H1 (cell line): ENCODE measurements around the gene NME4. TPM values are rescaled to one million over a fixed set of nuclear protein-coding genes. Genes with fewer than 3 reads are reported as not detected.
A peak's percentile ranks its signal among the peaks of the same experiment; 100 is the strongest.

ENCODE experiments used
- CTCF ChIA-PET: fragments of 300-600 bp; sonication (Branson Sonifier 250); formaldehyde crosslinking; loops from one replicate; lab custom pipeline; 2021; ENCODE audit not compliant: partially characterized antibody; lab: Charles Lee
- POLR2A ChIA-PET: fragments of 300-600 bp; sonication (Branson Sonifier 250); formaldehyde crosslinking; loops from one replicate; lab custom pipeline; 2021; ENCODE audit warnings: inconsistent platforms; ENCODE audit not compliant: partially characterized antibody; lab: Charles Lee
- DNase-seq, 2 experiments: peaks; one replicate each; pipeline versions ENCODE4 v3.0.0 to v3.0.0-alpha.2; 2010 to 2022; ENCODE audit warnings: low spot score in 2 of 2, low read depth in 1 of 2, mixed read lengths in 1 of 2
- FAIRE-seq: peaks from 2 replicates; lab custom pipeline; 2011; peaks lifted over from hg19 to GRCh38; lab: Jason Lieb, UNC
- H2AFZ ChIP-seq: 2 replicates; pipeline ENCODE4 v1.8.1; 2012; ENCODE audit warnings: low read length, inconsistent platforms
- H2AK5ac ChIP-seq: 2 replicates; pipeline ENCODE4 v1.6.1; 2013; ENCODE audit warnings: low read depth, low read length
- H2BK120ac ChIP-seq: replicated peaks from 2 replicates; pipeline ENCODE3; 2013; ENCODE audit warnings: low read depth, low read length, inconsistent platforms
- H2BK12ac ChIP-seq: 2 replicates; pipeline ENCODE4 v1.6.1; 2013; ENCODE audit warnings: low read depth, low read length
- H2BK15ac ChIP-seq: 2 replicates; pipeline ENCODE4 v1.6.1; 2013; ENCODE audit warnings: low read length
- H2BK20ac ChIP-seq: 2 replicates; pipeline ENCODE4 v1.6.1; 2013; ENCODE audit warnings: low read length
- H2BK5ac ChIP-seq: 2 replicates; pipeline ENCODE4 v1.6.1; 2013; ENCODE audit warnings: low read depth, low read length
- H3K14ac ChIP-seq: 2 replicates; pipeline ENCODE4 v1.6.1; 2013; ENCODE audit warnings: inconsistent platforms; ENCODE audit not compliant: insufficient read length
- H3K18ac ChIP-seq: 2 replicates; pipeline ENCODE4 v1.6.1; 2013; ENCODE audit warnings: low read length; ENCODE audit errors: extremely low read depth
- H3K23ac ChIP-seq: 2 replicates; pipeline ENCODE4 v1.6.1; 2013; ENCODE audit warnings: inconsistent platforms; ENCODE audit not compliant: insufficient read length
- H3K23me2 ChIP-seq: 2 replicates; pipeline ENCODE4 v1.6.1; 2013; ENCODE audit warnings: low read depth, low read length
- H3K27ac ChIP-seq: 2 replicates; pipeline ENCODE4 v1.6.1; 2011; ENCODE audit warnings: low read depth, low read length, inconsistent platforms
- H3K27me3 ChIP-seq, 4 experiments: replicated peaks in 1 of 4; 1 replicate in 1 of 4; 2 replicates in 3 of 4; pipeline versions ENCODE4 v1.6.1 to v1.8.1; 2011 to 2013; ENCODE audit warnings: low read length in 3 of 4, mild to moderate bottlenecking in 3 of 4, inconsistent platforms in 2 of 4, mixed read lengths in 2 of 4, moderate library complexity in 1 of 4; ENCODE audit not compliant: control insufficient read depth in 3 of 4, insufficient read depth in 3 of 4; ENCODE audit errors: extremely low read depth in 1 of 4
- H3K36me3 ChIP-seq, 4 experiments: 2 replicates each; pipeline versions ENCODE4 v1.6.1 to v1.8.1; 2011 to 2013; ENCODE audit warnings: mild to moderate bottlenecking in 4 of 4, low read length in 3 of 4, moderate library complexity in 2 of 4, control low read depth in 1 of 4, inconsistent platforms in 1 of 4; ENCODE audit not compliant: insufficient read depth in 4 of 4, control insufficient read depth in 2 of 4
- H3K4ac ChIP-seq: replicated peaks from 2 replicates; pipeline ENCODE3; 2013; ENCODE audit warnings: low read length, low read depth, mixed read lengths, inconsistent platforms; ENCODE audit not compliant: insufficient read length
- H3K4me1 ChIP-seq, 4 experiments: replicated peaks in 1 of 4; 1 replicate in 1 of 4; 2 replicates in 3 of 4; pipeline versions ENCODE4 v1.6.1 to v1.8.1; 2011 to 2013; ENCODE audit warnings: low read length in 3 of 4, inconsistent platforms in 2 of 4, mixed read lengths in 1 of 4; ENCODE audit not compliant: insufficient read depth in 4 of 4, control insufficient read depth in 3 of 4
- H3K4me2 ChIP-seq, 2 experiments: 2 replicates each; pipeline versions ENCODE4 v1.6.1 to v1.8.1; 2011 to 2013; ENCODE audit warnings: low read depth in 2 of 2, low read length in 2 of 2, control low read depth in 1 of 2, inconsistent platforms in 1 of 2, mild to moderate bottlenecking in 1 of 2; ENCODE audit not compliant: insufficient read depth in 1 of 2
- H3K4me3 ChIP-seq, 4 experiments: fragments of 200-600, 300-600 bp in 1 of 4; sonication (generic), shearing (Covaris generic), sonication (Bioruptor Twin) in 1 of 4; 2 replicates each; pipeline versions ENCODE4 v1.5.1 to v1.8.1; 2011 to 2016; ENCODE audit warnings: low read length in 4 of 4, low read depth in 3 of 4, control low read depth in 2 of 4, inconsistent platforms in 2 of 4, mild to moderate bottlenecking in 2 of 4, mixed read lengths in 1 of 4, moderate library complexity in 1 of 4; ENCODE audit not compliant: insufficient read depth in 2 of 4; ENCODE audit errors: extremely low read depth in 1 of 4
- H3K56ac ChIP-seq: replicated peaks from 2 replicates; pipeline ENCODE3; 2013; ENCODE audit warnings: low read depth, mild to moderate bottlenecking, mixed read lengths, low read length, inconsistent platforms; ENCODE audit not compliant: insufficient read length
- H3K79me1 ChIP-seq: 2 replicates; pipeline ENCODE4 v1.6.1; 2013; ENCODE audit warnings: low read depth, low read length, control low read depth
- H3K79me2 ChIP-seq, 2 experiments: 2 replicates each; pipeline versions ENCODE4 v1.6.1 to v1.8.1; 2012 to 2013; ENCODE audit warnings: low read length in 2 of 2, mild to moderate bottlenecking in 2 of 2, inconsistent platforms in 1 of 2; ENCODE audit not compliant: insufficient read depth in 2 of 2, control insufficient read depth in 1 of 2
- H3K9ac ChIP-seq, 4 experiments: replicated peaks in 1 of 4; 1 replicate in 1 of 4; 2 replicates in 3 of 4; pipeline versions ENCODE4 v1.6.1 to v1.8.1; 2011 to 2013; ENCODE audit warnings: low read depth in 3 of 4, low read length in 3 of 4, control low read depth in 2 of 4, mild to moderate bottlenecking in 2 of 4, moderate library complexity in 2 of 4, inconsistent platforms in 1 of 4; ENCODE audit errors: extremely low read depth in 1 of 4
- H3K9me3 ChIP-seq, 2 experiments: 2 replicates each; pipeline versions ENCODE4 v1.6.1 to v1.8.1; 2012 to 2013; ENCODE audit warnings: mild to moderate bottlenecking in 2 of 2, moderate library complexity in 2 of 2, control low read depth in 1 of 2, inconsistent platforms in 1 of 2, low read depth in 1 of 2, low read length in 1 of 2, mixed read lengths in 1 of 2; ENCODE audit not compliant: insufficient read depth in 2 of 2
- H4K20me1 ChIP-seq, 2 experiments: replicated peaks in 1 of 2; 2 replicates each; pipeline versions ENCODE3 to v1.8.1; 2011 to 2013; ENCODE audit warnings: inconsistent platforms in 2 of 2, low read length in 2 of 2, mild to moderate bottlenecking in 1 of 2; ENCODE audit not compliant: insufficient read depth in 2 of 2, control insufficient read depth in 1 of 2
- H4K5ac ChIP-seq: 2 replicates; pipeline ENCODE4 v1.6.1; 2013; ENCODE audit warnings: low read length, low read depth, mixed read lengths, inconsistent platforms; ENCODE audit not compliant: insufficient read length
- H4K8ac ChIP-seq: 2 replicates; pipeline ENCODE4 v1.8.0; 2013; ENCODE audit warnings: mild to moderate bottlenecking, moderate library complexity, low read length, inconsistent platforms; ENCODE audit not compliant: insufficient read depth; ENCODE audit errors: extremely low read depth
- H4K91ac ChIP-seq: replicated peaks from 2 replicates; pipeline ENCODE3; 2013; ENCODE audit warnings: low read length, mixed read lengths, inconsistent platforms; ENCODE audit not compliant: insufficient read length
- CEBPB ChIP-seq: IDR thresholded peaks from 2 replicates; pipeline ENCODE4 v1.6.1; 2012; ENCODE audit warnings: low read depth, low read length
- GABPA ChIP-seq: IDR thresholded peaks from 2 replicates; pipeline ENCODE4 v1.6.1; 2011; ENCODE audit warnings: mild to moderate bottlenecking, low read length, moderate library complexity, borderline replicate concordance; ENCODE audit not compliant: insufficient read depth
- HDAC2 ChIP-seq, 2 experiments: fragments of 300-600 bp in 1 of 2; sonication (generic) in 1 of 2; IDR thresholded peaks; 2 replicates each; pipeline ENCODE4 v1.6.1; 2011 to 2012; ENCODE audit warnings: low read depth in 2 of 2, low read length in 2 of 2, mild to moderate bottlenecking in 2 of 2, moderate library complexity in 2 of 2, borderline replicate concordance in 1 of 2, inconsistent platforms in 1 of 2
- JUN ChIP-seq: IDR thresholded peaks from 2 replicates; pipeline ENCODE4 v1.6.1; 2011; ENCODE audit warnings: low read depth, mild to moderate bottlenecking, improper control_type of control experiment, low read length
- RBBP5 ChIP-seq: IDR thresholded peaks from 2 replicates; pipeline ENCODE4 v1.7.1; 2012; ENCODE audit warnings: low read depth, mild to moderate bottlenecking, inconsistent platforms, low read length, moderate library complexity, borderline replicate concordance
- WGBS, 2 experiments: shearing (Covaris generic) in 1 of 2; methylation state at CpG; one replicate each; pipeline versions ENCODE4 v1.1.6 to v1.1.7; 2013 to 2015; ENCODE audit warnings: low lambda C conversion rate in 2 of 2, mixed read lengths in 2 of 2, inconsistent platforms in 1 of 2, low coverage in 1 of 2, missing lambda C conversion rate in 1 of 2; ENCODE audit not compliant: insufficient replicate concordance in 2 of 2, insufficient coverage in 1 of 2, insufficient read length in 1 of 2; ENCODE audit errors: extremely low coverage in 1 of 2, missing lambda C conversion rate in 1 of 2; 5-methylcytosine and 5-hydroxymethylcytosine counted together
- polyA plus RNA-seq, 7 experiments: library from polyadenylated mRNA; depleted of rRNA in 3 of 7; stranded (reverse) in 5 of 7; unstranded in 2 of 7; fragments of >200 nt in 5 of 7; fragments of 200-250 nt in 2 of 7; gene quantifications; 1 replicate in 5 of 7; 2 replicates in 1 of 7; 4 replicates in 1 of 7; pipeline versions ENCODE4 v1.2.1 to v1.2.3, GENCODE V29; 2011 to 2013; ENCODE audit warnings: missing spikeins in 2 of 7, mixed read lengths in 2 of 7
- total RNA-seq: library from RNA; stranded (reverse); fragmentation: NEBNext Ultra II Directional; extraction: Animal tissue kit (Norgen Biotek cat#: 25700); gene quantifications from 2 replicates; pipeline ENCODE4 v1.2.1, GENCODE V29; 2021
- TF ChIP-seq, protein P1 (sequence below): IDR thresholded peaks from 2 replicates; pipeline ENCODE4 v1.6.1; 2012; ENCODE audit warnings: low read length, inconsistent platforms
- TF ChIP-seq, protein P2 (sequence below), 3 experiments: IDR thresholded peaks; 1 replicate in 2 of 3; 2 replicates in 1 of 3; pipeline versions ENCODE4 v1.5.1 to v1.6.1; 2011; ENCODE audit warnings: low read length in 3 of 3, mild to moderate bottlenecking in 3 of 3, inconsistent platforms in 2 of 3, low read depth in 1 of 3, moderate library complexity in 1 of 3; ENCODE audit not compliant: insufficient read depth in 1 of 3; ENCODE audit errors: control extremely low read depth in 1 of 3

Gene NME4
- total and polyA plus RNA-seq, 2 of the 8 experiments (the other 6 are each of a cell fraction or from before 2014, with no cell fraction given): 408 to 863 TPM

DNA sequence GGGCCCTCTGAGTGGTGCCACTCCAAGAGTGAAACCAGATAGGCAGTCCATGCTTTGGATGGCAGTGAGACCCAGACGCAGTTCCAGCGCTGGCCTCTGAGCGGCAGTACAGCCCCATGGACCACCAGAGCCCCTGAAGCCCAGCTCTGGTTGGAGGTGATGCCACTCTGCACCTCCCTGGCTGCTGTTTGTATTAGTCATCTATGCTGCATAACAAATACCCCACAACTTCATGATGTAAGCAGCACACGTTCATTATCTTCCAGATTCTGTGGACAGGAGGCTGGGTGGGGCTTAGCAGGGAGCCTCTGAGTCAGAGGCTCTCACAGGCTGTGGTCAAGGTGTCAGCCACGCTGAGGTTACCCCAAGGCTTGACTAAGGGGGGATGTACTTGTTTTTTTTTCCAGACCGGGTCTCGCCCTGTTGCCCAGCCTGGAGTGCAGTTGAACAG lies 5.1 kb upstream of the NME4 start:
- Histone ChIP-seq H2BK5ac (no peak overlapping the region), H3K4ac (no peak overlapping the region), H2BK12ac (no peak overlapping the region), H3K27ac (no peak overlapping the region), H2BK20ac (no peak overlapping the region), H4K91ac (no peak overlapping the region), H3K4me1 (peaks cover 0 to 7% (median 2%) of the 10 kb centered on the region in 4 experiments; a peak in 3 of 7 replicates), H3K9ac (no peak overlapping the region), H3K9me3 (peaks cover 0 to 5% of the 10 kb centered on the region in 2 experiments; a peak in 2 of 4 replicates), H3K4me2 (no peak overlapping the region), H3K27me3 (no peaks in the 10 kb centered on the region), H3K23ac (no peak overlapping the region), H3K23me2 (peaks cover 5% of the 10 kb centered on the region), H3K79me2 (no peaks in the 10 kb centered on the region), H2BK120ac (no peak overlapping the region), H3K18ac (no peak overlapping the region), H2AK5ac (no peak overlapping the region), H3K36me3 (no peaks in the 10 kb centered on the region), H3K14ac (no peak overlapping the region), H3K56ac (no peak overlapping the region), H3K4me3 (no peak overlapping the region), H4K5ac (no peak overlapping the region), H3K79me1 (no peaks in the 10 kb centered on the region), H4K8ac (no peak overlapping the region; the same call in 1 of the 2 replicates), H4K20me1 (no peaks in the 10 kb centered on the region), H2BK15ac (no peak overlapping the region), H2AFZ (no peak overlapping the region)
- FAIRE-seq: no peak
- peak; percentile 83 to 97 for DNase-seq
- ChIA-PET POLR2A (interaction anchor here (1.2 to 3.2 kb wide), 6 partner anchors 8 to 161 kb away, joined by 3 to 11 read pairs (median 7); no protein-coding TSS in a partner anchor), CTCF (interaction anchor here (0.6 to 4.9 kb wide), 41 partner anchors 8 to 902 kb away, joined by 3 to 37 read pairs (median 4); partner anchors contain the start of genes CAPN15, MRPL28, PGAP6 and RAB11FIP3)
- 58% methylated on average over 7 of the region's 7 CpGs; no CpG with 5 or more reads in 1 of the 2 experiments for WGBS, 2 experiments
- 0 out of 2 replicates have a peak, but pooled peaks have one; percentile 14 for TF ChIP-seq CEBPB
- TF ChIP-seq RBBP5: no peak
- TF ChIP-seq HDAC2 (IDR thresholded peaks at IDR 0.05; ENCODE audit: borderline replicate concordance in 1 of 2, low read depth in 2 of 2, low read length in 2 of 2): peak in 1 of 2 experiments; percentile 89; a peak in 1 of 4 replicates
- TF ChIP-seq, protein P1, sequence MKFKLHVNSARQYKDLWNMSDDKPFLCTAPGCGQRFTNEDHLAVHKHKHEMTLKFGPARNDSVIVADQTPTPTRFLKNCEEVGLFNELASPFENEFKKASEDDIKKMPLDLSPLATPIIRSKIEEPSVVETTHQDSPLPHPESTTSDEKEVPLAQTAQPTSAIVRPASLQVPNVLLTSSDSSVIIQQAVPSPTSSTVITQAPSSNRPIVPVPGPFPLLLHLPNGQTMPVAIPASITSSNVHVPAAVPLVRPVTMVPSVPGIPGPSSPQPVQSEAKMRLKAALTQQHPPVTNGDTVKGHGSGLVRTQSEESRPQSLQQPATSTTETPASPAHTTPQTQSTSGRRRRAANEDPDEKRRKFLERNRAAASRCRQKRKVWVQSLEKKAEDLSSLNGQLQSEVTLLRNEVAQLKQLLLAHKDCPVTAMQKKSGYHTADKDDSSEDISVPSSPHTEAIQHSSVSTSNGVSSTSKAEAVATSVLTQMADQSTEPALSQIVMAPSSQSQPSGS: peak; percentile 79
- TF ChIP-seq, protein P2, sequence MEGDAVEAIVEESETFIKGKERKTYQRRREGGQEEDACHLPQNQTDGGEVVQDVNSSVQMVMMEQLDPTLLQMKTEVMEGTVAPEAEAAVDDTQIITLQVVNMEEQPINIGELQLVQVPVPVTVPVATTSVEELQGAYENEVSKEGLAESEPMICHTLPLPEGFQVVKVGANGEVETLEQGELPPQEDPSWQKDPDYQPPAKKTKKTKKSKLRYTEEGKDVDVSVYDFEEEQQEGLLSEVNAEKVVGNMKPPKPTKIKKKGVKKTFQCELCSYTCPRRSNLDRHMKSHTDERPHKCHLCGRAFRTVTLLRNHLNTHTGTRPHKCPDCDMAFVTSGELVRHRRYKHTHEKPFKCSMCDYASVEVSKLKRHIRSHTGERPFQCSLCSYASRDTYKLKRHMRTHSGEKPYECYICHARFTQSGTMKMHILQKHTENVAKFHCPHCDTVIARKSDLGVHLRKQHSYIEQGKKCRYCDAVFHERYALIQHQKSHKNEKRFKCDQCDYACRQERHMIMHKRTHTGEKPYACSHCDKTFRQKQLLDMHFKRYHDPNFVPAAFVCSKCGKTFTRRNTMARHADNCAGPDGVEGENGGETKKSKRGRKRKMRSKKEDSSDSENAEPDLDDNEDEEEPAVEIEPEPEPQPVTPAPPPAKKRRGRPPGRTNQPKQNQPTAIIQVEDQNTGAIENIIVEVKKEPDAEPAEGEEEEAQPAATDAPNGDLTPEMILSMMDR (IDR thresholded peaks at IDR 0.05; ENCODE audit: control extremely low read depth in 1 of 3, insufficient read depth in 1 of 3, low read depth in 1 of 3, low read length in 3 of 3): peak; percentile 94 to 100 (median 99)
- TF ChIP-seq JUN: 0 out of 2 replicates have a peak, but pooled peaks have one; percentile 34
- 0 out of 2 replicates have a peak, but pooled peaks have one; percentile 58 for TF ChIP-seq GABPA
